ENCODE data around the gene NTN4.

DNA sequence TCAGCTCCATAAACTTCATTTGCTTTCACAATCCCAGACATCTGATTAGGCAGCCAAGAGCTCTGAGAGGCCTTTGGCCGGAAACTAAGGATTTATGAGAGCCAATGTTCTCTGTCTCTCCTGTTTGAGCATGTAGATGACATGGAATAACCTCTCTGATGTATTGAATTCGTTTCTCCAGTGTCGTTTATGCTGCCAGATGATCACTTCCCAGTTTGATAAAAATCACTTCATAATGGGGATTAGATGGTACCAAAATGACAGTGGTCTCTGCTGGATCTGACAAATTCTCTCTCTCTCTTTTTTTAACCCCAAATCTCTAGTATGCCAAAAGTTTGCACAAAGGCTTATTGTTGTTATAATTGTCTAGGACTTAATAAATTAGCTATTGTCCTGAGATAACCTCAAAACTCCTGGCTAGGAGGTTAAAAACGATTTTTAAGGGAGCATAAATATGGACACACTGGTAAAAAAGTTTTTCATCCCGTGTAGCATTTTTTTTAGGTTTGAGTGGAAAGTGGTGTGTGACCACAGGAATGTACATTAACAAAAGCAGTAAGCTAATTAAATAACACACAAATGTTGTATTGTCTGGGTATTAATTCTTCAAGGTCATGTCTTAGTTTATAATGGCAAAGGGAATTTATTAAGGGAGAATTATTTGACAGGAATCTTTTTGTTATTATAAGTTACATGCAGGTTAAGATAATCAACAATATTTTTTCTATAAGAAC lies 156.7 kb downstream of the NTN4 start:
- TF ChIP-seq, protein P1, sequence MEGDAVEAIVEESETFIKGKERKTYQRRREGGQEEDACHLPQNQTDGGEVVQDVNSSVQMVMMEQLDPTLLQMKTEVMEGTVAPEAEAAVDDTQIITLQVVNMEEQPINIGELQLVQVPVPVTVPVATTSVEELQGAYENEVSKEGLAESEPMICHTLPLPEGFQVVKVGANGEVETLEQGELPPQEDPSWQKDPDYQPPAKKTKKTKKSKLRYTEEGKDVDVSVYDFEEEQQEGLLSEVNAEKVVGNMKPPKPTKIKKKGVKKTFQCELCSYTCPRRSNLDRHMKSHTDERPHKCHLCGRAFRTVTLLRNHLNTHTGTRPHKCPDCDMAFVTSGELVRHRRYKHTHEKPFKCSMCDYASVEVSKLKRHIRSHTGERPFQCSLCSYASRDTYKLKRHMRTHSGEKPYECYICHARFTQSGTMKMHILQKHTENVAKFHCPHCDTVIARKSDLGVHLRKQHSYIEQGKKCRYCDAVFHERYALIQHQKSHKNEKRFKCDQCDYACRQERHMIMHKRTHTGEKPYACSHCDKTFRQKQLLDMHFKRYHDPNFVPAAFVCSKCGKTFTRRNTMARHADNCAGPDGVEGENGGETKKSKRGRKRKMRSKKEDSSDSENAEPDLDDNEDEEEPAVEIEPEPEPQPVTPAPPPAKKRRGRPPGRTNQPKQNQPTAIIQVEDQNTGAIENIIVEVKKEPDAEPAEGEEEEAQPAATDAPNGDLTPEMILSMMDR (conservative IDR thresholded peaks at IDR 0.05; ENCODE audit: low read depth, low read length), result no peak
- no peak for TF ChIP-seq EZH2 (IDR thresholded peaks at IDR 0.05; ENCODE audit: borderline replicate concordance, low read depth, low read length, poor library complexity, severe bottlenecking)
